Thymus (tissue), 11 donors: ENCODE results near the gene VGLL3. TPM values are rescaled to one million over a fixed set of nuclear protein-coding genes. Genes with fewer than 3 reads are reported as not detected.

ENCODE experiments used
- DNase-seq, 9 donors: peaks; one replicate each; pipeline ENCODE4 v3.0.0-alpha.2; 2013; ENCODE audit warnings: low spot score in 9 of 9, low read depth in 6 of 9, missing footprints in 1 of 9
- H3K27ac ChIP-seq, 2 donors: one replicate each; pipeline ENCODE4 v1.5.1; 2013; ENCODE audit warnings: control low read depth in 1 of 2, low read depth in 1 of 2, low read length in 1 of 2, mild to moderate bottlenecking in 1 of 2, moderate library complexity in 1 of 2
- H3K27me3 ChIP-seq, 2 donors: one replicate each; pipeline ENCODE4 v1.5.1; 2013; ENCODE audit warnings: low read length in 1 of 2; ENCODE audit not compliant: control insufficient read depth in 2 of 2, insufficient read depth in 1 of 2
- H3K36me3 ChIP-seq, 2 donors: one replicate each; pipeline ENCODE4 v1.5.1; 2013; ENCODE audit warnings: low read length in 1 of 2, mild to moderate bottlenecking in 1 of 2, moderate library complexity in 1 of 2; ENCODE audit not compliant: control insufficient read depth in 2 of 2, insufficient read depth in 2 of 2
- H3K4me1 ChIP-seq, 2 donors: one replicate each; pipeline ENCODE4 v1.5.1; 2013; ENCODE audit warnings: low read length in 2 of 2; ENCODE audit not compliant: control insufficient read depth in 2 of 2, insufficient read depth in 2 of 2
- H3K4me3 ChIP-seq, 2 donors: one replicate each; pipeline ENCODE4 v1.5.1; 2013; ENCODE audit warnings: low read length in 2 of 2, control low read depth in 1 of 2, mild to moderate bottlenecking in 1 of 2
- H3K9me3 ChIP-seq, 2 donors: one replicate each; pipeline ENCODE4 v1.5.1; 2013; ENCODE audit warnings: low read length in 1 of 2, mild to moderate bottlenecking in 1 of 2; ENCODE audit not compliant: control insufficient read depth in 2 of 2, insufficient read depth in 1 of 2
- WGBS: extraction: QIAGEN DNeasy Blood & Tissue Kit; methylation state at CpG from one replicate; pipeline ENCODE4 v1.1.7; 2013; 5-methylcytosine and 5-hydroxymethylcytosine counted together
- polyA plus RNA-seq: library from polyadenylated mRNA; stranded (reverse); fragments of 200-250 nt; gene quantifications from one replicate; pipeline ENCODE4 v1.2.3, GENCODE V29; 2013
- total RNA-seq: library from RNA; stranded (reverse); fragments of 120-200 nt; gene quantifications from one replicate; pipeline ENCODE4 v1.2.4, GENCODE V29; 2013
- donor health status: healthy.

VGLL3 gene
- total and polyA plus RNA-seq, 2 donors, result 0.24 to 2.1 TPM

DNA sequence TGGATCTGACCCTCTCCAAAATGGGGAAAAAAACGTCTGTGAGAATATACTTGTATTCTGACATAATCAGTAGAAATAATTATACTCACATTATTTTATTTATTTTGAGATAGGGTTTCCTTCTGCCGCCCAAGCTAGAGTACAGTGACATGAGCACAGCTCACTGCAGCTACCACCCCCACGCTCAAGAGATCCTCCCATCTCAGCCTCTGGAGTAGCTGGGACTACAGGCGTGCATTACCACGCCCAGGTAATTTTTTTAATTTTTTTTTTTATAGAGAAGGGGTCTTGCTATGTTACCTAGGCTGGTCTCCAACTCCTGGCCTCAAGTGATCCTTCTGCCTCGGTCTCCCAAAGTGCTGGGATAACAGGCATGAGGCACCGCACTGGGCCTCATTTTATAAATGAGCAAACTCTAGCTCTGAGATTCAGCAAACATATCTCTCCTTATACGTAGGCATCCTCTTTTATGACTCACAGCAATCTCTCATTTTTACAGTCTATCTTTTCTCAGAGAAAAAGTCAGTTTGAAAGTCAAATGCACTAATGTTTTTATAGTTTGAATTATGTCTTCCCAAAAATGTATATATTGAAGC, 989 bp upstream of the VGLL3 start:
- DNase-seq, result no peak
- Histone ChIP-seq H3K9me3 (no peaks in the 10 kb centered on the region), H3K27me3 (peaks cover 12 to 31% of the 10 kb centered on the region in 2 donors), H3K4me1 (peaks cover 0 to 4% of the 10 kb centered on the region in 2 donors), H3K36me3 (no peaks in the 10 kb centered on the region), H3K4me3 (no peak overlapping the region), H3K27ac (no peak overlapping the region)
- WGBS, result 83% methylated on average over 8 of the region's 8 CpGs

DNA sequence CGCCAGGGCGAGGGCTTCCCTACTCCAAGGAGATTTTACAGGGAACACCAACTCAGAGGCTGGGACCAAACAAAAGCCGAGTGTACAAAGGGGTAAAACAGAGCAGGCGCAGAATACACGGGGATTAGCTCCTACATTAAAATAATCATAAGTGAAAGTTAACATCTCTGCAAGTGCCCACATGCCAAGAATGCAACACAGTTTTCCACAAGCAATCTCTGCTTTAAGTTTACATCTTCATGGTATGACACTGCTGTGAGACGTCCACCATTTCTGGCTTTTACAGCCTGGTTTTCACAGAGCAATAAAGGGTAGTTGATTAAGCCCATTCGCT, 500 bp upstream of the VGLL3 start:
- no peak overlapping the region for H3K27ac ChIP-seq
- peaks cover 12 to 31% of the 10 kb centered on the region in 2 donors for H3K27me3 ChIP-seq
- 11% methylated on average over 7 of the region's 7 CpGs for WGBS
- DNase-seq, result peak in 1 of 9 donors; percentile 5
- peak overlapping the region; percentile 11 to 51 for H3K4me3 ChIP-seq
- H3K36me3 ChIP-seq, result no peaks in the 10 kb centered on the region
- peaks cover 0 to 4% of the 10 kb centered on the region in 2 donors for H3K4me1 ChIP-seq
- H3K9me3 ChIP-seq, result no peaks in the 10 kb centered on the region

DNA sequence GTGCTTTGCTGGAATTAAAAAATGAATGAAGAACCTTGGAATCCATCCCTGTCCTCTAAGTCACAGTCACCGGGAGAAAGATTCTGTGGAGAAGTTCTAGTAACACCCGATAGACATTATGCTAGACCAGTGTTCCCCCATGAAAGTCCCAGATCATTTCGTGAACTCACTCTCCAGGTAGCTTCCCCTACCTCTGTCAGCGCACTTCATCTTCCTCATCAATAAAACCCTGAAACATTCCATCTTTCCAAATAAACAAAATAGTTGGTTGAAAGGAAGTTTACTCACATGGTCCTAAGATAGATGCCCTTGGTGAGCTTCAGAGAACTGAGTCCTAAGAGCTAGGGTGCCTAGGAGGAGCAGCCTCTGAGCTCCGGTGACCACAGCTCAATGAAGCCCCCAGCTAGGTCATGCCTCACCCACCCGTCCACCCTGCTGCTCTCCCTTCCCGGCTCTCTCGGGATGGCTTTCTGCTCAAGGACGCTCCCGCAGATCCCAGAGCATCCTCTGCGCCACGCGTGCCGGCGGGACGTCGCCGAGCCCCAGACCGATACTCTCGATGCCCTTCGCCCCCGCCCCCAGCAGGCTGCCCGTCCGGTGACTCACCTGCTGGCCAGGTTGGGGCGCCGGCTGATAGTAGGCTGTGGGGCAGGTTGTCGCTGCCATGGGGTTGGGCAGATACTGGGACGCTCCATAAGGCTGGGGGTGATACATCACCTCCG, 776 bp downstream of the VGLL3 start:
- Histone ChIP-seq H3K9me3 (no peaks in the 10 kb centered on the region), H3K27ac (no peak overlapping the region), H3K27me3 (peaks cover 12 to 31% of the 10 kb centered on the region in 2 donors), H3K4me1 (peaks cover 0 to 4% of the 10 kb centered on the region in 2 donors), H3K4me3 (peak overlapping the region; percentile 18 to 51), H3K36me3 (no peaks in the 10 kb centered on the region)
- DNase-seq, result peak in 1 of 9 donors; percentile 4
- 9% methylated on average over 29 of the region's 29 CpGs for WGBS

DNA sequence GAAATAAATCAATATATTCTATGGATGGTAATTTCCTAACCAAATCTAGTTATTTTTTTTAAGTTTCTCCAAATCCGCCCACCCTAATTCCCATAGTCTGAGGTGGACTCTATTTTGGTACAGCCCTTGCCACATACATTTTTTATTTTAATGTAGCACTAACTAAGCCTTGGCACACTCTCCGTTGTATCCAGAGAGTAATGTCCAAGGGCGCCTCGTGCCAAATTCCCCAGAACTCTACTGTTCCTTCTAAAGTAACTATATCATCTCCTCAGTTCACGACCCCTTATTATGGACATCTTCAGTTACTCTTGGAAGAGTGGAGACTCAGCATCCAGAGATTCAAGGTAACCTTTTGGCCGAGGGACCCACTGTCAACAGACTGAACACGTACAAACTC, 1.3 kb downstream of the VGLL3 start:
- peaks cover 0 to 4% of the 10 kb centered on the region in 2 donors for H3K4me1 ChIP-seq
- no peak overlapping the region for H3K27ac ChIP-seq
- 82% methylated on average over 7 of the region's 7 CpGs for WGBS
- H3K36me3 ChIP-seq, result no peaks in the 10 kb centered on the region
- H3K4me3 ChIP-seq, result no peak overlapping the region
- no peaks in the 10 kb centered on the region for H3K9me3 ChIP-seq
- DNase-seq, result no peak
- peaks cover 12 to 31% of the 10 kb centered on the region in 2 donors for H3K27me3 ChIP-seq

DNA sequence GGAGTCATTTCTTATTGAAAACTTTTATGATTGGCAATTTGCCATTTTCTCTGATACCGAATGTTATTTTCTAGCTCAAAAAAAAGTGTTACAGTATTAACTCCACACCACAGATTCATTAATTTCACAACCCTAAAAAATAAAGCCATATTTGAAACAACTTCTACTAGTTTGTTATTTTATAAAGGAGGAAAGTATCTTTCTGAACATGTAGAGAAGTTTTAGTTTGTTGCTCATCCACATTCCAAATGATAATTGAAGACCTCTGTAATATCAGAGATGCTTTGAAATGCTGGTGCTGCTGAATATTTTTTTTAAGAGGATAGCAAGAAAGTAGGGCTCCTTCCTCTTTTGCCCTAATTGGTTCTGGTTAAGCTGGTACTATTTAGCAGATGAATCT, 1.9 kb downstream of the VGLL3 start:
- Histone ChIP-seq H3K9me3 (no peaks in the 10 kb centered on the region), H3K4me1 (peaks cover 0 to 4% of the 10 kb centered on the region in 2 donors), H3K27ac (no peak overlapping the region), H3K27me3 (peaks cover 12 to 31% of the 10 kb centered on the region in 2 donors), H3K36me3 (no peaks in the 10 kb centered on the region), H3K4me3 (no peak overlapping the region)
- no peak for DNase-seq
- 87% methylated on average over 1 of the region's 1 CpG for WGBS

DNA sequence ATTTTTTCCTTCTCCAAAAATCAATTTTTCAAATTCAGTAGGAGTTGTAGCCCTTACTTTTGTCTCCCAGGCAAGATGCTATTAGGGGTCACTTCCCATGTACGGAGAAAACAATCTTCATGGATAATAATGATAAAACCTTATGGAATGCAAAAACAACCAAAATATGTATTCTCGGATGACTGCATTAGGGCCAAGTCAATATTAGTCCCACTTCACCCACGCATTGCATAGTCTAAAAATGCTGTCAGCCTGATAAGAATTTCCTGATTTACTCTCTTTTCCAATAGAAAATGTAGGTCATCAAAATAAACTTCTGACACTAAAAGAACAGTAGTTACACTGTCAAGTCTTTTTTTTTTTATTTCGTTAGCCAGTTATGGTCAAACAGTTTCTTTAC, 2.7 kb downstream of the VGLL3 start:
- no peak for DNase-seq
- H3K27ac ChIP-seq, result no peak overlapping the region
- H3K36me3 ChIP-seq, result no peaks in the 10 kb centered on the region
- H3K27me3 ChIP-seq, result peaks cover 12 to 31% of the 10 kb centered on the region in 2 donors
- H3K4me1 ChIP-seq, result peaks cover 0 to 4% of the 10 kb centered on the region in 2 donors
- H3K9me3 ChIP-seq, result no peaks in the 10 kb centered on the region
- H3K4me3 ChIP-seq, result no peak overlapping the region
- 93% methylated on average over 4 of the region's 4 CpGs for WGBS

DNA sequence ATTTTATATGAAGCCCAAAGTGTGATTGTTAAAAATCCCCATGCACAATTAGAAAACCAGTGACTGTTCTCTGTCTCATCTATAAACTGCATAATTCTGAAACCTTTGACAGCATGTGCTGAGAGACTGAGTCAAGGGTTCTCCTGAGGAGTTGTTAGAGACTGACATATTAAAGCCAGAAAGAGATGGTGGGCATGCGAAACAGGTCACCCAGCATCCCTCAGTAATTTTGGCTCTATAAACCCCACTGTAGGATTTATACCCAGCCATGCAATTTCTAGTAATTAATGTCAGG, 3.6 kb downstream of the VGLL3 start:
- no peak overlapping the region for H3K27ac ChIP-seq
- peaks cover 0 to 4% of the 10 kb centered on the region in 2 donors for H3K4me1 ChIP-seq
- H3K4me3 ChIP-seq, result no peak overlapping the region
- no peak for DNase-seq
- peaks cover 12 to 31% of the 10 kb centered on the region in 2 donors for H3K27me3 ChIP-seq
- no peaks in the 10 kb centered on the region for H3K36me3 ChIP-seq
- 100% methylated on average over 1 of the region's 1 CpG for WGBS
- no peaks in the 10 kb centered on the region for H3K9me3 ChIP-seq

DNA sequence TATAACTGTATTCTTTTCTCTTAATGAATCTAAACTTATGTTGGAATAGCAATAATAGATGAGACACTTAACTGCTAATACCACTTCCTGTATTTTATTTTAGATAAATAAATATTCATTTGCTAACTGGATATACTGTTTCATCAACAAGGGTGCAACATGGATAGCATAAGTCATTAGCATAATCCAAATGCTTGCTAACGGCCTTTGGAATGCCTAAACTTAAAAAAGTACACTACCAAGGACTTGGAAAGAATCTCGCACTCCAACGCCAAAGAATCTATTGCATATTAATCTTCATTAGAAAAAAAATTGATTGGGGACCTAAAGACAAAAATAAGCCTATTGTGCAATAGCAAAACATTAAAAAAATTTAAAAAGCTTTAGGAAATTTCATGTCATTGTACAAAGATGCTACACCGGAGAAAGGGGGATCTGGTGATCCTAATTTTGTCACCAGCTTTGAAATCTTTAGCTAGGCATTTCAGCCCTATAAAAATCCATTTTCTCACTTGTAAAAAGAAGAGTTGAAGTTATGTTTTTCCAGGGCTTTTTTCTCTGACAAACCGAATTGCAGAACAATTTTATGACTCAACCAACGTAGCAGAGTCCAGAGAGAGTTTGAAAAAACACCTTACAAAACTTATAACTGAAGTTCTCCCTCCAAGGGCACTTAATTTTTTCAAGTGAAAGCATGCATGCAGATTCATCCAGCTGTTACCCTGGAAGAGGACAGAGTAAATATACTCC, 4.1 kb downstream of the VGLL3 start:
- H3K27ac ChIP-seq, result no peak overlapping the region
- no peaks in the 10 kb centered on the region for H3K9me3 ChIP-seq
- H3K36me3 ChIP-seq, result no peaks in the 10 kb centered on the region
- H3K4me1 ChIP-seq, result peaks cover 0 to 4% of the 10 kb centered on the region in 2 donors
- DNase-seq, result no peak
- H3K4me3 ChIP-seq, result no peak overlapping the region
- peaks cover 12 to 28% of the 10 kb centered on the region in 2 donors for H3K27me3 ChIP-seq
- 91% methylated on average over 6 of the region's 6 CpGs for WGBS

DNA sequence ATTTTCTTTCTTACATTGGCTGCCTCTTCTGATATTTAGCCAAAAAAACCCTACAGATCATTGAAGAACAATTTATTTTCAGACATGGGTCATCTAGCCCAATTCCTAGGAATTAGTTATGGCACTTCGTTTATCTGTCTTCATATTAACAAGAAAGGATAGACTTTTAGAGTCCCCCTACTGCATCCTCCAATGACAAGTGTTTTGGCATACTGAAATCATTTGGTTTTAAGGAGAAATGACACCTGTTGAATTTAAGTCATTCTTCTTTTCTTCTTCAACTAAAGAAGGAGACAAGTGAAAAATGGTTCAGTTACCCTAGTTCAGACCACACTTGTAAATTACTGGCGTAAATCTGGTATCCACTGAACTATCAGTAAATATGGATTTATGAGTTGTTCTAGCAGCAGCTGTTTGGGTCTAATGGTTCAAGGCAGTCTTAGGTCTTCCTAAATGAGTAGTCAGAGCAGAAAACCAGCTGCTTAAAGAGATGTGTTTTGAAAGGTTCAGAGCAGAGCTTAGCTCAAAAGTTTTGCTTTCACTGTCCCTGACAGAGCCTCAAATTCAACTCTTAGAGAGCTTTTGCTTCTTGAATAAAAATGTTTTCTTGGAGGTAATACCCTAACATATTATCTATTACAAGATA, 5.6 kb downstream of the VGLL3 start:
- Histone ChIP-seq H3K4me3 (no peak overlapping the region), H3K27ac (no peak overlapping the region), H3K9me3 (no peaks in the 10 kb centered on the region), H3K36me3 (no peaks in the 10 kb centered on the region), H3K4me1 (peaks cover 0 to 2% of the 10 kb centered on the region in 2 donors), H3K27me3 (peaks cover 7 to 14% of the 10 kb centered on the region in 2 donors)
- no peak for DNase-seq
- WGBS, result 91% methylated on average over 2 of the region's 2 CpGs
